HCT116 (cell line): Measurements from ENCODE around the gene TMA7B.

ENCODE experiments used
- ATF3 ChIP-seq: IDR thresholded peaks from 2 replicates; pipeline ENCODE4 v1.6.1; 2012
- CTCF ChIP-seq, 3 experiments: fragments of 200-600 bp in 1 of 3; sonication (generic) in 1 of 3; IDR thresholded peaks in 2 of 3; conservative IDR thresholded peaks in 1 of 3; 2 replicates each; pipeline ENCODE4 v1.5.1; 2012 to 2017; ENCODE audit warnings: low read depth in 2 of 3, low read length in 2 of 3, antibody characterized with exemption in 1 of 3, borderline replicate concordance in 1 of 3, control low read depth in 1 of 3, mild to moderate bottlenecking in 1 of 3, mixed read lengths in 1 of 3, mixed run types in 1 of 3, moderate library complexity in 1 of 3; ENCODE audit not compliant: insufficient read depth in 1 of 3
- EZH2 ChIP-seq: fragments of 200-600 bp; sonication (generic); IDR thresholded peaks from 2 replicates; pipeline ENCODE4 v1.6.1; 2017; ENCODE audit warnings: antibody characterized with exemption, mixed run types
- FOSL1 ChIP-seq: IDR thresholded peaks from 2 replicates; pipeline ENCODE4 v1.6.1; 2012; ENCODE audit warnings: low read depth
- JUND ChIP-seq: IDR thresholded peaks from 2 replicates; pipeline ENCODE4 v1.6.1; 2012
- MAX ChIP-seq: IDR thresholded peaks from 2 replicates; pipeline ENCODE4 v1.6.1; 2012
- POLR2A ChIP-seq: IDR thresholded peaks from 2 replicates; pipeline ENCODE4 v1.7.0; 2011; ENCODE audit warnings: borderline replicate concordance; ENCODE audit not compliant: insufficient read depth, insufficient read length; ENCODE audit errors: extremely low read depth
- POLR2AphosphoS5 ChIP-seq: IDR thresholded peaks from 2 replicates; pipeline ENCODE4 v1.6.1; 2011; ENCODE audit warnings: mild to moderate bottlenecking, low read depth, low read length, moderate library complexity
- SIN3A ChIP-seq: IDR thresholded peaks from 2 replicates; pipeline ENCODE4 v1.6.1; 2012; ENCODE audit warnings: low read depth
- SRF ChIP-seq: IDR thresholded peaks from 2 replicates; pipeline ENCODE4 v1.6.1; 2012; ENCODE audit warnings: low read depth
- TCF7L2 ChIP-seq: IDR thresholded peaks from 2 replicates; pipeline ENCODE4 v1.7.0; 2011; ENCODE audit warnings: borderline replicate concordance, inconsistent platforms; ENCODE audit not compliant: insufficient read depth, insufficient read length; ENCODE audit errors: extremely low read depth
- YY1 ChIP-seq: IDR thresholded peaks from 2 replicates; pipeline ENCODE4 v1.6.1; 2011; ENCODE audit warnings: low read length, low read depth, moderate library complexity, mild to moderate bottlenecking; ENCODE audit not compliant: insufficient replicate concordance; ENCODE audit errors: extremely low read depth

GRCh38 chr22:39920134-39920743 lies 40.0 kb upstream of the TMA7B start:
- no peak for TF ChIP-seq CTCF (IDR thresholded peaks at IDR 0.05 in 2 of 3, conservative IDR thresholded peaks at IDR 0.05 in 1 of 3; ENCODE audit: borderline replicate concordance in 1 of 3, insufficient read depth in 1 of 3, low read depth in 2 of 3, low read length in 2 of 3)
- no peak for TF ChIP-seq SIN3A
- TF ChIP-seq SRF: no peak
- no peak for TF ChIP-seq JUND
- no peak for TF ChIP-seq EZH2
- TF ChIP-seq MAX: no peak
- no peak for TF ChIP-seq YY1
- no peak for TF ChIP-seq TCF7L2
- TF ChIP-seq FOSL1: no peak
- TF ChIP-seq POLR2A: no peak
- TF ChIP-seq POLR2AphosphoS5: no peak
- TF ChIP-seq ATF3: no peak
